NCI-H510A (cell line): Measurements from ENCODE around the gene XPO5.
A peak's percentile ranks its signal among the peaks of the same experiment; 100 is the strongest.

Source experiments
- DNase-seq: peaks from one replicate; lab custom pipeline; 2025; lab: John Stamatoyannopoulos, UW

The XPO5 gene

DNA sequence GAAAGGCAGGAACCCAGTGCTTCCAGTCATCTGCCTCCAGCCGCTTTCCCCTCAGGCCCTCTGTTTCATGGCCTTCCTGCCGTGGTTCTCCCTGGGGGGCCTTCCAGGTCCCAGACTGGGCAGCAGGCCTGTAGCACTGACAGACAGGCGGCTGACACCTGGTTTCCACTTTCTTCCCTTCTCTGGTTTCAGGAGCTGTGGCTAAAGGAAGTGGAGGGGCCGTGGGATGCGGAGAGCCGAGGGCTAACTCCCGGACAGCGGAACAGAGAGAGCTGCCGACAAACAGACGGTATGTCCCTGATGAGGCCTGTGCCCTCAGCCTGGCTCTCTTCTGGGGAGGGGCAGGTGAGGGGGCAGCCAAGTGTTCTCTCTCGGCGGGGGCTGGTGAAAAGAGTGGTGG is 78.1 kb downstream of the XPO5 start:
- DNase-seq, result no peak

DNA sequence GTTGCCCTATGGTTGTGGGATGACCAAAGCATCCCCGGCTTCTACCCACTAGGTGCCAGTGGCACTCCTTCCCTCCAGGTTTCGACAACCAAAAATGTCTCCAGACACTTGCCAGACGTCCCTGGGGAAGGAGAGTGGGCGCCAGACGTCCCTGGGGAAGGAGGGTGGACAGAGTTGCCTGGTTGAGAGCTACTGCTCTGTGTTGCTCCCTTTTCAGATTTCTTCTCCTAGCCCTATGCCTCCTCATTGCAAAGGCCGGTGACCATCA is 78.8 kb downstream of the XPO5 start:
- no peak for DNase-seq

GRCh38 chr6:43496370-43497128 is 79.3 kb downstream of the XPO5 start:
- DNase-seq, result no peak

GRCh38 chr6:43495409-43495941 is 80.4 kb downstream of the XPO5 start:
- no peak for DNase-seq

GRCh38 chr6:43494766-43495165 is 81.1 kb downstream of the XPO5 start:
- DNase-seq, result no peak

DNA sequence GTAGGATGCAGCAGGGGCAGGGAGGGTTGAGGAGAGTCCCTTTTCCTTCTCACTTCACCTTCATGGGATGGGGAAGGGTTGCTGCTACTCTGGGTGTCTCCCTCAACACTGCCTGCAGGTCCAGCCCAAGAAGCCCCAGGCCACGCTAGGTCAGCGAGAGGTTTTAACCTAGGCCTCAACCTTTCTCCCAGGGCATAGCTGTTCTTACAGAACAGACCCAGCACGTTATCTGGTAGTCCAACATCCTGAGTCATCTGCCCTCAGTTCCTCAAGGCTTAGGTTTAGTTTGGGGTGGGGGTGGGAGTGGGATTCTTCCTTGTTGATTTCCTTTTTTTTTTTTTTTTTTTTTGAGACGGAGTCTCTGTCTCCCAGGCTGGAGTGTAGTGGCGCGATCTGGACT is 81.5 kb downstream of the XPO5 start:
- DNase-seq, result no peak

DNA sequence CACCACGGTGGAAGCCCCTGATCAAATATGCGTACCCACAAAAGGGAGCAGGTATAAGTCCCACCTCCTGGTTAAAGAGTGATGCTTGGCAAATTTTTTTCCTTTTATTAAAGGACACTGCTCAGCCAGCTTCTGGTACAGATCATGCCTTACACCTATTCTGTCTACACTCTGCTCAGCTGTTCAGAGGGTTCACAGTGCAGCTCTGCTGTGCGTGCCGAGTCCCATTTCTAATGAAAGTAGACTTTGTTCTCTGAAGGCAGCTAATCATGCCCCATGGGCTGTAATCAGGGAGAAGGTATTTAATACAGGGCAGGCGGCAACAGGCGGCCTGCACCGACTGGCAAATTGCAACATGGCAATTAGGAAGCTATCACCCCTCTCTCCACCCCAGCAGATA is 82.0 kb downstream of the XPO5 start:
- DNase-seq, result no peak

DNA sequence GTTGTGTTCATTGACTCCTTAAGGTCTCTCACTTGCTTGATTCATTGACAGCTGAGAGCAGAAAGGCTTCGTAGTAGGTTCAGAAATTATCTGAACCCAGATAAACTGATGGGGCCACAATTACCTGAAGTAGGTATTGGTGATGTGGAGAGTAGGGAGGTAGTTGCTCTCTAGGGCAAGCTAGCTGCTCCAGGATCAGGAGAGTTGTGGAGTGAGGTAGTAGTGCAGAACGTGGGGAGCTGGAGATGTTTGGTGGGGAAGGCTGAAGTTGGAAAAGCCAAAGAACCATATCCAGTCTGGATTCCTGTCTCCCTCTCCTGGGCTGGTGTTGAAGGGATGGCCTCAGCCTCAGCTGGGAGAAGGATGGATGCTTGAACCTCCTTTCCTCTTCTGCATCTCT is 82.6 kb downstream of the XPO5 start:
- no peak for DNase-seq

- DNase-seq, result no peak
These were observed 83.2 kb downstream of the XPO5 start for GRCh38 chr6:43492673-43493072.

GRCh38 chr6:43491750-43492661 is 83.8 kb downstream of the XPO5 start:
- no peak for DNase-seq

DNA sequence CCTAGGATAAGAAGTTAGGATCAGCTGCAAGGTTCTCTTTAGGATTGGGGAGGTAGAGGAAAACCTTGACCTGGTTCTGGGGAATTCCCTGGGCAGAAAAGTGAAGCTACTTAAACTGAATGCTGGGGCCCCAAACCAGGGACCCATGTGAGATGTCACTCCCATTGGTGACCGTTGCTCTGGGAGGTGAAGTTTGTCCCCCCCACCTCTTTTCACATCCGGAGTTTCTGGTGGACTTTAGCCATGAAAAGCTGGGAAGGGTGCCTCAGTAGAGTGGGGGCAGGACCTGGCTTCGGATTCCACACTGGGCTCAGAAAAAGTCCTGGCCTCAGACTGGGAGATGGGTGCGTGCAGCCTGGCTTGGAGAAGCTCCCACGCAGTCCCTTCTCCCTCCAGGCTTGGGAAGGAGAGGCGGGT is 85.3 kb downstream of the XPO5 start:
- no peak for DNase-seq

GRCh38 chr6:43489277-43490072 is 86.4 kb downstream of the XPO5 start:
- no peak for DNase-seq

- DNase-seq, result no peak
These were observed 87.1 kb downstream of the XPO5 start for GRCh38 chr6:43488667-43489276.

DNA sequence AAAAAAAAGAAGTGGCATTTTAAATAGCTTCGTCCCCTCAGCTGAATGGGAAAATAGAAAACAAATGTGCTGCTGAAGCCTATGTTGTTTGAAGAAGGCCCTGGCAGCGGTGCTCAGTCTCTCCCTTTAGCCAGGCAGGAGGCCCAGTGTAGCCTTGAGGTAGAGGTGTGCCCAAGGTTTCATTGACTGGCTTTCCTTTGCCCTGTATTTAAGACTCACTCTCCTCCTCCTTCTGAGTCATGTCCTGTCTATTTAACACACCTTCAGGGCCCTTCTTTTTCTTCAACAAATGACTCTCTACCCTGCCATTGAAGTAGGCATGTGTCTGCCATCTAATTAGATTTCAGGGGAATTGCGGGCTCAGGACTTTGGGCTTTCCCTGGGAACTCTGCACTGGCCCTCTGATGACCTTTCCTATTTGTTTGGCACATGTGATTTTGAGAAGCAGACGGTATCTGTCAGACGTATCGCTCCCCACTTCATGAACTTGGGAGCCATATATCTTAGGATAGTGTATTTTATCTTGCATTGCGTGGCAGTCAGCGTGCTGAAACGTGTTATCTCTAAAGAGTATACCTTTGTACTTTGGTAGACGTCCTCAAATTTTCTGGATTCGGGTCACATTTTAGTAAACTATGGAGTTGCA is 94.1 kb downstream of the XPO5 start:
- no peak for DNase-seq

DNA sequence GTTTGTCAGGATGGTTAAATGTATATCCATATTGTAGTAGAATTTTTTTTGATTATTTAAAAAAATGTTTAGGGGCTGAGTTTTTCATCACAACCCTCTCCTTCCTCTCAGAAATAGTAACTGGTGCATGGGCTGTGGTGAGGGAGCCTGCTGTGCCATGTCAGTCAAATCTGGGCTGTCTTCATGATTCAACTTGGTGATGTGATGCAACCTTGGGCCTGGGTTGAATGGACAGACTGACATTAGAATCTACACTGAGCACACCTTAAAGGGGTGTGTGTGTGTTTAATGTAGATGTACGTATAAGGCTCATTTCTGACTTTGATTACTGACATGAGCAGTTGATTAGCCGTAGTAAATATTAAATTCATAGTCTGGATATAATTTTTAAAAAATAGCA is 94.8 kb downstream of the XPO5 start:
- no peak for DNase-seq

DNA sequence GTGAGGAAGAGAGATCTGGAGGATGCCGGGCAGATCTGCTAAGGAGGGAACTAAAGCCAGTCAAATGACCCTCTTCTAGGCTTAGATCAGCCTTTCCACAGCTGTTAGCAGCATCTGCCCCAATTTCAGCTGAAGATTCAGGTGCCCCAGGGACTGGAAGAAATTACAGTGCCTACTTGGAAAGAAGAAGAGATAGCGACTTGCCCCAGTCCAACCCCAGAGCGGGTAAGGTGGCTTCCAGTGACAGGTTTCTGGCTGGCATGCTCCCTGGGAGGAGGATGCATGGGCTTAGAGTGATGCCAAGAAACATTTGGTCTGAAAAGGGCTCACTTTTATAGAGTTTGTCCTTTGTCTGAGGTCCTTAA is 97.8 kb downstream of the XPO5 start:
- no peak for DNase-seq

DNA sequence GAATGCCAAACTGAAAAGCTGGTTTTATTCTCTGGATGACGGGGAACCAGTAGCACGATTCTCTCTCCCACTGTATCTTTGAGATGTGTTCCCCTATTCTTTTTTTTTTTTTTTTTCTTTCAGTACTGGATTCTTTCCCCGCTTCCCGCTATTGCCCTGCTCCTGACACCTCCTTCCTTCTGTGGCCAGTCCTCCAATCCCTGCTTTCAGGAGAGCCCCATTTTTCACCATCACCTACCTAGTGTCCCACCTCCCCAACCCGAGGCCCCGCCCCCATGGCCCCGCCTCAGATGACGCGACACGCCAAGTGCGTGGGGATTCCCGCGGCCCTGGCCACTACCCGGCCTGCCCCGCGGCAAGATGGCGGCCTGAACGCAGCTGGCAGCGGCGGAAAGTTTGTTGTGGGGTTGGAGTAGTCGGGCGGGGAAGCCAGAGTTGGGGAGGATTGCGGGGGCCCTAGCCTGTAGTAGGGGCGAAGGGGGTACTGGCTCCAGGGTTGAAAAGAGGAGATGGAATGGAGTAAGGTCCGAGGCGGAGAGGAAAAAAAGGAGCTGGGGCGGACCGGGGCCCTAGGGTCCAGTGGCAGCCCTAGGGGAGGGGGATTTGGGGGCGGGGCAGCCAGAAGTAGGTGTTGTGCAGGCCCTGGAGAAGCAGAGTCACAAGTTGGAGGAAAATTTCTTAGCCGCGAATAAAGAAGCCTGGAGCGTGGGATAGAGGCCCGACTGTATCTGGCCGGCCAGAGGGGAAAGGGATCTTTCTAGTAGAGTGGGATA is 98.4 kb downstream of the XPO5 start, which contains the start of gene TJAP1:
Gene TJAP1 (plus strand): TSS at position 336 of the 773 bp plus-strand sequence. CDS start 21,432 bp downstream, outside the sequence.
- peak; percentile 90 for DNase-seq

DNA sequence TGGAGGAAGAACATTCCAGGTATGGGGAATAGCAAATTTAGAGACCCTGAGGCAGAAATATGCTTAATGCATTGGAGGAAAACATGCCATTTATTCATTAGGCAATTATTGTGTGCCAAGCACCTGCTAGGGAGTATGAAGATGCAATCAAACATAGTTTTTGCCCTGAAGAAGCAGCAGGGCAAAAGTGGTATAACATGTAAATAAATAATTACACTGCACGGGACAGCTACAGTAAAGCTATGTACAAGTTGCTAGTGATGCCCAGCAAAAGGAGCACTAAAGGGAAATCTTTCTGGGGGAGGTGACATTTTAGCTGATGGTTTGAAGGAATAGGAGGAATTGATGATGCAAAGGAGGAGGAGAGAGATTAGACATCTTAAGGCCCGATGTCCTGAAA is 99.1 kb downstream of the XPO5 start:
- no peak for DNase-seq

GRCh38 chr6:43475516-43475915 is 100.3 kb downstream of the XPO5 start:
- DNase-seq, result no peak

- no peak for DNase-seq
These were observed 103.3 kb downstream of the XPO5 start for GRCh38 chr6:43472515-43472914.
